ENCODE measurements around the gene CLEC16A. TPM values are rescaled to one million over a fixed set of nuclear protein-coding genes. Genes with fewer than 3 reads are reported as not detected.

Gene CLEC16A
- total RNA-seq, 1 experiment from 2014 or later: 17.4 TPM

- H3K79me2 ChIP-seq (ENCODE audit: low read length): no peaks in the 10 kb centered on the region
- no peak overlapping the region for H3K4me3 ChIP-seq (ENCODE audit: low read length)
- H4K20me1 ChIP-seq (ENCODE audit: insufficient read depth, low read depth, low read length): peaks cover 13% of the 10 kb centered on the region; the same call in 1 of the 2 replicates
- no peaks in the 10 kb centered on the region for H3K9me2 ChIP-seq (replicated peaks; ENCODE audit: insufficient read depth, low read length)
- no peaks in the 10 kb centered on the region for H3K27me3 ChIP-seq (ENCODE audit: low read length)
- no peak for DNase-seq
- H3K4me2 ChIP-seq (ENCODE audit: low read depth, low read length, poor library complexity, severe bottlenecking): no peak overlapping the region
- no peaks in the 10 kb centered on the region for H3K4me1 ChIP-seq (ENCODE audit: low read length)
- no peaks in the 10 kb centered on the region for H3K36me3 ChIP-seq (ENCODE audit: insufficient read depth, low read length)
- no peak overlapping the region for H2AFZ ChIP-seq (ENCODE audit: low read length)
- no peak overlapping the region for H3K9ac ChIP-seq (ENCODE audit: low read length)
- H3K27ac ChIP-seq (ENCODE audit: low read length): no peak overlapping the region
- H3K9me3 ChIP-seq (ENCODE audit: low read length): no peaks in the 10 kb centered on the region
Observed at GRCh38 chr16:11161439-11161838, 217.1 kb downstream of the CLEC16A start.

- no peak overlapping the region for H3K4me2 ChIP-seq (ENCODE audit: low read depth, low read length, poor library complexity, severe bottlenecking)
- no peak for DNase-seq
Observed at GRCh38 chr16:11161974-11162373, 217.6 kb downstream of the CLEC16A start.

DNA sequence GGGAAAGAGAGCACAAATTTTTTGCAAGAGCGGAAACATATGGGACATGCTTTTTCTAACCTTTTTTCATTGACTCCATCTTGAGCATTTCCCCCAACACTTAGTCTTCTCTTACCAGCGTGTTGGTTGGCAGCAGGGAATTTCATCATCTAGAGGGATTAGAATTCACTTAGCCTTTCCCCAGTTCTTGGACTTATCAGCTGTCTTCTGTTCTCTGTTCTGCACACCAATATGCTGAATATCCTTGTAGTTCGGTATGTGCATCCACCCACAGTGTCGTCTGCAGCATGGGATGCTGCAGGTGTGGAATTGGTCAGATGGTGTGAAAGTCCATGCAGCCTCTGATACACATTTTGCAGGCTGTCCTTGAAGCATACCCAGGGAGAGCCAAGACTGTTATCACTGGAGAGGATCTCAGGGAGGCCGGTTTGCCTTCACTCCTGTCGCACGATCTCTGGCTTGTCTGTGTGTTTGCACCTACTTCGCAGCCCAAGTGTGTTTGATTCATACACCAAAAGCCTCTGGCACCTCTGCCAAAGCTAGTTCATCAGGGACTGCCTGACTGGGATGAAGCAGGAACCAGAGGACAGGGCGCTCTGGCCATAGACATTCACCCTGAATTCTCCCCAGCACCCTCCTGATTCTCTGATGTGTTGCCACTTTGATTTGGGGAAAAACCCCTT is 218.4 kb downstream of the CLEC16A start:
- no peak overlapping the region for H3K9ac ChIP-seq (ENCODE audit: low read length)

More at GRCh38 chr16:11161974-11162373, 217.6 kb downstream of the CLEC16A start:
- H3K9me2 ChIP-seq (replicated peaks; ENCODE audit: insufficient read depth, low read length): no peaks in the 10 kb centered on the region
- H4K20me1 ChIP-seq (ENCODE audit: insufficient read depth, low read depth, low read length): peaks cover 13% of the 10 kb centered on the region; the same call in 1 of the 2 replicates
- H3K9ac ChIP-seq (ENCODE audit: low read length): no peak overlapping the region
- no peak overlapping the region for H3K4me3 ChIP-seq (ENCODE audit: low read length)
- no peak overlapping the region for H3K27ac ChIP-seq (ENCODE audit: low read length)
- no peaks in the 10 kb centered on the region for H3K79me2 ChIP-seq (ENCODE audit: low read length)
- no peak overlapping the region for H2AFZ ChIP-seq (ENCODE audit: low read length)
- H3K27me3 ChIP-seq (ENCODE audit: low read length): no peaks in the 10 kb centered on the region
- no peaks in the 10 kb centered on the region for H3K4me1 ChIP-seq (ENCODE audit: low read length)
- H3K36me3 ChIP-seq (ENCODE audit: insufficient read depth, low read length): no peaks in the 10 kb centered on the region
- no peaks in the 10 kb centered on the region for H3K9me3 ChIP-seq (ENCODE audit: low read length)

GRCh38 chr16:11163761-11164261 is 219.4 kb downstream of the CLEC16A start:
- Histone ChIP-seq H3K27me3 (ENCODE audit: low read length) (no peaks in the 10 kb centered on the region), H3K27ac (ENCODE audit: low read length) (no peak overlapping the region), H3K9me3 (ENCODE audit: low read length) (no peaks in the 10 kb centered on the region), H3K9ac (ENCODE audit: low read length) (no peak overlapping the region), H3K36me3 (ENCODE audit: insufficient read depth, low read length) (no peaks in the 10 kb centered on the region), H3K9me2 (replicated peaks; ENCODE audit: insufficient read depth, low read length) (no peaks in the 10 kb centered on the region), H2AFZ (ENCODE audit: low read length) (no peak overlapping the region), H3K4me3 (ENCODE audit: low read length) (no peak overlapping the region), H3K4me2 (ENCODE audit: low read depth, low read length, poor library complexity, severe bottlenecking) (no peak overlapping the region), H3K4me1 (ENCODE audit: low read length) (no peaks in the 10 kb centered on the region), H4K20me1 (ENCODE audit: insufficient read depth, low read depth, low read length) (peaks cover 13% of the 10 kb centered on the region; the same call in 1 of the 2 replicates), H3K79me2 (ENCODE audit: low read length) (no peaks in the 10 kb centered on the region)
- no peak for DNase-seq

More for the DNA sequence above, 218.4 kb downstream of the CLEC16A start:
- H3K4me1 ChIP-seq (ENCODE audit: low read length): no peaks in the 10 kb centered on the region
- H4K20me1 ChIP-seq (ENCODE audit: insufficient read depth, low read depth, low read length): peaks cover 13% of the 10 kb centered on the region; the same call in 1 of the 2 replicates
- no peaks in the 10 kb centered on the region for H3K27me3 ChIP-seq (ENCODE audit: low read length)
- H2AFZ ChIP-seq (ENCODE audit: low read length): no peak overlapping the region
- no peak overlapping the region for H3K4me3 ChIP-seq (ENCODE audit: low read length)
- DNase-seq: no peak
- H3K9me2 ChIP-seq (replicated peaks; ENCODE audit: insufficient read depth, low read length): no peaks in the 10 kb centered on the region
- no peaks in the 10 kb centered on the region for H3K9me3 ChIP-seq (ENCODE audit: low read length)
- no peaks in the 10 kb centered on the region for H3K79me2 ChIP-seq (ENCODE audit: low read length)
- no peak overlapping the region for H3K4me2 ChIP-seq (ENCODE audit: low read depth, low read length, poor library complexity, severe bottlenecking)
- no peak overlapping the region for H3K27ac ChIP-seq (ENCODE audit: low read length)
- no peaks in the 10 kb centered on the region for H3K36me3 ChIP-seq (ENCODE audit: insufficient read depth, low read length)

- DNase-seq: no peak
- no peaks in the 10 kb centered on the region for H3K4me1 ChIP-seq (ENCODE audit: low read length)
- H3K36me3 ChIP-seq (ENCODE audit: insufficient read depth, low read length): no peaks in the 10 kb centered on the region
- H3K27me3 ChIP-seq (ENCODE audit: low read length): no peaks in the 10 kb centered on the region
- H3K9ac ChIP-seq (ENCODE audit: low read length): no peak overlapping the region
- H3K79me2 ChIP-seq (ENCODE audit: low read length): no peaks in the 10 kb centered on the region
- H4K20me1 ChIP-seq (ENCODE audit: insufficient read depth, low read depth, low read length): peaks cover 13% of the 10 kb centered on the region; the same call in 1 of the 2 replicates
- no peak overlapping the region for H3K4me3 ChIP-seq (ENCODE audit: low read length)
- no peak overlapping the region for H3K4me2 ChIP-seq (ENCODE audit: low read depth, low read length, poor library complexity, severe bottlenecking)
- H2AFZ ChIP-seq (ENCODE audit: low read length): no peak overlapping the region
- no peaks in the 10 kb centered on the region for H3K9me2 ChIP-seq (replicated peaks; ENCODE audit: insufficient read depth, low read length)
- H3K9me3 ChIP-seq (ENCODE audit: low read length): no peaks in the 10 kb centered on the region
- no peak overlapping the region for H3K27ac ChIP-seq (ENCODE audit: low read length)
Observed at GRCh38 chr16:11164482-11165270, 220.3 kb downstream of the CLEC16A start.

GRCh38 chr16:11165349-11165748 is 221.0 kb downstream of the CLEC16A start:
- no peak for DNase-seq
- no peaks in the 10 kb centered on the region for H3K9me2 ChIP-seq (replicated peaks; ENCODE audit: insufficient read depth, low read length)
- no peak overlapping the region for H3K27ac ChIP-seq (ENCODE audit: low read length)
- no peaks in the 10 kb centered on the region for H3K36me3 ChIP-seq (ENCODE audit: insufficient read depth, low read length)
- no peaks in the 10 kb centered on the region for H3K4me1 ChIP-seq (ENCODE audit: low read length)
- no peaks in the 10 kb centered on the region for H3K79me2 ChIP-seq (ENCODE audit: low read length)
- H2AFZ ChIP-seq (ENCODE audit: low read length): no peak overlapping the region
- no peaks in the 10 kb centered on the region for H3K9me3 ChIP-seq (ENCODE audit: low read length)
- no peak overlapping the region for H3K4me3 ChIP-seq (ENCODE audit: low read length)
- H3K27me3 ChIP-seq (ENCODE audit: low read length): no peaks in the 10 kb centered on the region
- no peak overlapping the region for H3K4me2 ChIP-seq (ENCODE audit: low read depth, low read length, poor library complexity, severe bottlenecking)
- peaks cover 13% of the 10 kb centered on the region; the same call in 1 of the 2 replicates for H4K20me1 ChIP-seq (ENCODE audit: insufficient read depth, low read depth, low read length)
- H3K9ac ChIP-seq (ENCODE audit: low read length): no peak overlapping the region

DNA sequence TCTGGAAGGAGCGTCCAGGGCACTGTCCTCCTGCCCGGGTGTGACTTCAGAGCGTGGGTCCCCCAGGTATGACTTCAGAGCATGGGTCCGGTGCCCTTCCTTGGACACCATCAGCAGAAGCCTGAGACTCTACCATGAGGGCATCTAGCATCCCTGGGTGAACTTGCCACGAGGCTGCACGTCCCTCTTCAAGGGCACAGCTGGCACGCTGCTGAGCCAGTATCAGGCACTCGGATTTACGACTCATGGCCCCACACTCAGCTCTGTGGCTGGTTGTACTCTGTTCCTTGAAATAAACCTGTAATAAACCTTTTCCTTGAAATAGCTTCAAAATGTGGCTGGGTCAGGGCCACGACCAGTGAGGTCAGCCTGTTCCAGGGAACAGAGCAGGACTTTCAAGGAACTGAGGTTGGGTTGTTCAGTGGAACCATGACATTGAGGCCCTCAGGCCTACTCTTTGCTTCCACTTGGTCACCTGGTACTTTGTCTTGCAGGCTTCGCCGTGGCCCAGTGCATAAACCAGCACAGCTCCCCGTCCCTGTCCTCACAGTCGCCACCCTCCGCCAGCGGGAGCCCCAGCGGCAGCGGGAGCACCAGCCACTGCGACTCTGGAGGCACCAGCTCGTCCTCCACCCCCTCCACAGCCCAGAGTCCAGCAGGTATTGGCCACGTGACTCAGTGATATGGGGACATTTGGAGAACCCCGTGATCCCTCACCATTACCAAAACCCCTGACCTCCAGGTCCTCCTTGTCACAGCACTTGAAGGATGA is 221.7 kb downstream of the CLEC16A start:
- Histone ChIP-seq H3K9me3 (ENCODE audit: low read length) (no peaks in the 10 kb centered on the region), H3K4me3 (ENCODE audit: low read length) (no peak overlapping the region), H3K9ac (ENCODE audit: low read length) (no peak overlapping the region), H3K4me2 (ENCODE audit: low read depth, low read length, poor library complexity, severe bottlenecking) (no peak overlapping the region), H3K9me2 (replicated peaks; ENCODE audit: insufficient read depth, low read length) (no peaks in the 10 kb centered on the region), H3K27me3 (ENCODE audit: low read length) (no peaks in the 10 kb centered on the region), H4K20me1 (ENCODE audit: insufficient read depth, low read depth, low read length) (0 out of 2 replicates have a peak, but pooled peaks cover 8% of the 10 kb centered on the region), H2AFZ (ENCODE audit: low read length) (no peak overlapping the region), H3K4me1 (ENCODE audit: low read length) (no peaks in the 10 kb centered on the region), H3K27ac (ENCODE audit: low read length) (no peak overlapping the region), H3K79me2 (ENCODE audit: low read length) (no peaks in the 10 kb centered on the region), H3K36me3 (ENCODE audit: insufficient read depth, low read length) (no peaks in the 10 kb centered on the region)
- DNase-seq: no peak

All from Karpas-422 (cell line).